Suprapubic skin (tissue), 4 donors: ENCODE data around the gene ZNF518A. TPM values are rescaled to one million over a fixed set of nuclear protein-coding genes. Genes with fewer than 3 reads are reported as not detected.
"Not testable (repeated sequence)": the region's sequence is repeated elsewhere in the genome, so short reads cannot be mapped to it uniquely, and the experiment has no call there.

ENCODE experiments used
- DNase-seq, 2 donors: peaks; one replicate each; pipeline ENCODE4 v3.0.0-alpha.2; 2019; ENCODE audit warnings: low spot score in 2 of 2
- H3K27ac ChIP-seq: fragments of 200-600 bp; sonication (generic); one replicate; pipeline ENCODE4 v1.5.1; 2019
- H3K27me3 ChIP-seq: fragments of 200-600 bp; sonication (generic); one replicate; pipeline ENCODE4 v1.5.1; 2019
- H3K36me3 ChIP-seq: fragments of 200-600 bp; sonication (generic); one replicate; pipeline ENCODE4 v1.5.1; 2019
- H3K4me1 ChIP-seq: fragments of 200-600 bp; sonication (generic); one replicate; pipeline ENCODE4 v1.5.1; 2019
- H3K4me3 ChIP-seq: fragments of 200-600 bp; sonication (generic); one replicate; pipeline ENCODE4 v1.5.1; 2019; ENCODE audit warnings: mild to moderate bottlenecking
- H3K9me3 ChIP-seq: fragments of 200-600 bp; sonication (generic); one replicate; pipeline ENCODE4 v1.5.1; 2019
- EP300 ChIP-seq: sonication (generic); formaldehyde crosslinking; IDR thresholded peaks from one replicate; pipeline ENCODE4 v1.6.1; 2017; ENCODE audit warnings: antibody characterized with exemption
- POLR2A ChIP-seq, 2 donors: fragments of 450-650 bp; IDR thresholded peaks; one replicate each; pipeline ENCODE4 v1.6.1; 2017; ENCODE audit warnings: antibody characterized with exemption in 2 of 2, mild to moderate bottlenecking in 2 of 2, moderate library complexity in 2 of 2
- POLR2AphosphoS5 ChIP-seq, 3 donors: sonication (generic); formaldehyde crosslinking; IDR thresholded peaks; one replicate each; pipeline ENCODE4 v1.6.1; 2017; ENCODE audit warnings: antibody characterized with exemption in 3 of 3
- WGBS: methylation state at CpG from one replicate; pipeline ENCODE4 v1.1.5; 2018; 5-methylcytosine and 5-hydroxymethylcytosine counted together
- total RNA-seq, 4 donors: library from RNA; depleted of rRNA; stranded (reverse); fragments of >200 nt; gene quantifications; one replicate each; pipeline ENCODE4 v1.1.0, GENCODE V29; 2016
- TF ChIP-seq, protein P1 (sequence below), 2 donors: fragments of 200-600 bp in 1 of 2; fragments of 450-650 bp in 1 of 2; sonication (generic) in 1 of 2; IDR thresholded peaks; one replicate each; pipeline ENCODE4 v1.5.1; 2016 to 2019; ENCODE audit warnings: antibody characterized with exemption in 2 of 2, mild to moderate bottlenecking in 1 of 2, moderate library complexity in 1 of 2

The ZNF518A gene
- total RNA-seq, 4 donors from 2014 or later = 10.7 to 19.9 (median 17.5) TPM

DNA sequence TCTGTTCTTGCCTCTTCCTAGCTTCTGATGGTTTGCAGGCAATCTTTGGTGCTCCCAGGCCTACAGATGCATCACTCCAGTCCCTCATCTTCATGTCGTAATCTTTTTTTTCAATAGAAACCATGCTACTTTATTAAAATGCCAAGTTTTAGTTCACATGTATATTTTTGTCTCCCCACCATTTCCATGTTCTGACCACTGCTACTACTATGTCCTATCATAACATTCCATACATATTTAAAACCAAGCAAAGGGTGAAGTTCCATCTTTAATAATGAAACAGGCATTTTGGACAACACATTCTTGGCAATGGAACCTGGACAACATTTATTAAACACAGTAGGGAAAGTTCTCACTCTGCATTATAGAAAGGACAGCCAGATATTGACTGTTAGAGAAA is 58.8 kb downstream of the ZNF518A start:
- TF ChIP-seq EP300 (no peak), POLR2AphosphoS5 (IDR thresholded peaks at IDR 0.05) (no peak)
- DNase-seq = no peak
- H3K4me1 ChIP-seq = no peaks in the 10 kb centered on the region
- 94% methylated on average over 1 of the region's 1 CpG for WGBS
- no peaks in the 10 kb centered on the region for H3K27me3 ChIP-seq
- H3K27ac ChIP-seq = no peak overlapping the region
- H3K9me3 ChIP-seq = peaks cover 6% of the 10 kb centered on the region
- H3K4me3 ChIP-seq = no peak overlapping the region
- peaks cover 5% of the 10 kb centered on the region for H3K36me3 ChIP-seq

DNA sequence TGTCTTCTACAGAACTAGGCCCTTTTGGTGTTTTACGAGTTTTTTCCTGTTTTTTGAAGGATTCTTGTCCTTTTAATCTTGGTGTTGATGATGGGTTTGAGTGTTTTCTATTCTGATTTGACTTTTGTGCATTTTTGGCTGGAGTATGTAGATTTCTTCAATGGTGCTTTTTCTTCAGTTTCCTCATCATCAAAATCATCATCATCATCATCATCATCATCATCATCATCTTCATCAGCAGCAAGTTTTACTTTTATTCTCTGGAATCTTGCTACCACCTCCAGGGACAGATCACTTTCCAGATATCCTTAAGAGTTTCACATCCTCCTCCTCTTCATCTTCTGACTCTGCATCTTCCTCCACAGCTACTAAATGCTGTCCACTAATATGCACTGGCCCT is 59.4 kb downstream of the ZNF518A start:
- H3K27me3 ChIP-seq, H3K36me3 ChIP-seq, H3K27ac ChIP-seq, DNase-seq, H3K9me3 ChIP-seq, H3K4me1 ChIP-seq, H3K4me3 ChIP-seq: not testable (repeated sequence)
- WGBS = 89% methylated on average over 1 of the region's 1 CpG

DNA sequence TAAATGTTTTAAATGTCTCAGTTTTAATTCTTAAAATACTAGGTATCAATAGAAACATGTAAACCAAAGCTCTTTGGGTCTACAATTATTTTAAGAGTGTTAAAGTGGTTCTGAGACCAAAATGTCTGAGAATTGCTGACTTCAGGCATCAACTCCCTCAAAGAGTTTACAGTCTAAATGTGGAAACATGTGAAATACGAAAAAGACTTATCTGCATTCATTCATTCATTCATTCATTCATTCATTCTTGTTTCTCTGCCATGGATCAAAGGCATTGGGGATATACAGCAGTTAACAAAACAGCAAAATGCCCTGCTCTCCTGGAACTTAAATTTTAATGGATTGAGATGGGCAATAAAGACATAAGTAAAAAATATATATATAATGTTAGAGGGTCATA is 71.4 kb downstream of the ZNF518A start:
- Histone ChIP-seq H3K27me3 (no peaks in the 10 kb centered on the region), H3K9me3 (no peaks in the 10 kb centered on the region), H3K36me3 (peaks cover 23% of the 10 kb centered on the region), H3K4me1 (no peaks in the 10 kb centered on the region), H3K4me3 (no peak overlapping the region), H3K27ac (no peak overlapping the region)
- no peak for DNase-seq
- TF ChIP-seq, protein P1, sequence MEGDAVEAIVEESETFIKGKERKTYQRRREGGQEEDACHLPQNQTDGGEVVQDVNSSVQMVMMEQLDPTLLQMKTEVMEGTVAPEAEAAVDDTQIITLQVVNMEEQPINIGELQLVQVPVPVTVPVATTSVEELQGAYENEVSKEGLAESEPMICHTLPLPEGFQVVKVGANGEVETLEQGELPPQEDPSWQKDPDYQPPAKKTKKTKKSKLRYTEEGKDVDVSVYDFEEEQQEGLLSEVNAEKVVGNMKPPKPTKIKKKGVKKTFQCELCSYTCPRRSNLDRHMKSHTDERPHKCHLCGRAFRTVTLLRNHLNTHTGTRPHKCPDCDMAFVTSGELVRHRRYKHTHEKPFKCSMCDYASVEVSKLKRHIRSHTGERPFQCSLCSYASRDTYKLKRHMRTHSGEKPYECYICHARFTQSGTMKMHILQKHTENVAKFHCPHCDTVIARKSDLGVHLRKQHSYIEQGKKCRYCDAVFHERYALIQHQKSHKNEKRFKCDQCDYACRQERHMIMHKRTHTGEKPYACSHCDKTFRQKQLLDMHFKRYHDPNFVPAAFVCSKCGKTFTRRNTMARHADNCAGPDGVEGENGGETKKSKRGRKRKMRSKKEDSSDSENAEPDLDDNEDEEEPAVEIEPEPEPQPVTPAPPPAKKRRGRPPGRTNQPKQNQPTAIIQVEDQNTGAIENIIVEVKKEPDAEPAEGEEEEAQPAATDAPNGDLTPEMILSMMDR (IDR thresholded peaks at IDR 0.05) = no peak
- no peak for TF ChIP-seq POLR2AphosphoS5 (IDR thresholded peaks at IDR 0.05)
- no peak for TF ChIP-seq EP300
- TF ChIP-seq POLR2A (IDR thresholded peaks at IDR 0.05) = no peak
- WGBS = 85% methylated on average over 1 of the region's 1 CpG

DNA sequence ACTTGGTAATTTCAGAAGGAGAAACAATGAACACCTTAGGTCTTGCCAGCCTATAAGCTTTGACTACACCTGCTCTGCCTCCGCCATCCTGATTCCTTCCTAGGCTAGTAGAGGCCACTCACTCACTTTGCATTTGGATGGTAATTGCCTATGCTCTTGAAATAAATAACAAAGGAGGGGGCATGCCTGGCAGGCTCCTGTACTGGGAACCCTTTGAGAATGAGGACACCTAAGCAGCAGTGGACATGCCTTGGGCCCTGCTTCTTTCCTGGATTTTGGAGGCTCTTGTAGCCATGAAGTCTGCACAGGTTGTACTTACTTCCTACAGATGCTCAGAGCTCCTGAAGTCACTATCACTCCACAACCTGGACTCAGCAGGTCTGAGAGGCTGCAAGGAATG is 75.5 kb downstream of the ZNF518A start:
- no peak overlapping the region for H3K27ac ChIP-seq
- WGBS = 100% methylated on average over 1 of the region's 1 CpG
- peaks cover 28% of the 10 kb centered on the region for H3K36me3 ChIP-seq

DNA sequence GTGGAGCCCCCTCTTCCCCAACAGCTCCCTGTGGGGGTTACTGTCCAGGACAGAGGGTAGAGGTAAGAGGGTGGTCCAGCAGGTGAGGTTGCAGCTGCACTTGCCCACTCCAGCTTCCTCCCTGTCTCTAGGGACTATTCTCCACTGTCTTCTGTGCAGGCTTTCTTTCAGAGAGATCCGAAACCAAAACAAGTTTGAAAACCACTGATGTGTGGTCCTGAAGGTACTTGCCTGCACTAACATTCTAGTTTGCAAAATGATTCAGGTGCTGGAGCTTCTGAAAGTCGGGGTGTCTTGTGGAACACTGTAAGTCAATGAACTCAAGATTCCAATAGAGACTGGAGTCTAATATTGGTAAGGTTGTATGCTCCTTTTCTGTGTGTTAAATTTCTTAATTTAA is 78.2 kb downstream of the ZNF518A start:
- 85% methylated on average over 2 of the region's 2 CpGs for WGBS
- DNase-seq = no peak
- H3K36me3 ChIP-seq = peaks cover 16% of the 10 kb centered on the region

More for the DNA sequence above, 75.5 kb downstream of the ZNF518A start:
- no peaks in the 10 kb centered on the region for H3K9me3 ChIP-seq
- H3K4me3 ChIP-seq = no peak overlapping the region
- no peaks in the 10 kb centered on the region for H3K27me3 ChIP-seq
- no peak for DNase-seq
- H3K4me1 ChIP-seq = no peaks in the 10 kb centered on the region
- TF ChIP-seq, protein P1 (IDR thresholded peaks at IDR 0.05) = no peak
- TF ChIP-seq POLR2A (IDR thresholded peaks at IDR 0.05) = no peak
- no peak for TF ChIP-seq EP300
- TF ChIP-seq POLR2AphosphoS5 (IDR thresholded peaks at IDR 0.05) = no peak

DNA sequence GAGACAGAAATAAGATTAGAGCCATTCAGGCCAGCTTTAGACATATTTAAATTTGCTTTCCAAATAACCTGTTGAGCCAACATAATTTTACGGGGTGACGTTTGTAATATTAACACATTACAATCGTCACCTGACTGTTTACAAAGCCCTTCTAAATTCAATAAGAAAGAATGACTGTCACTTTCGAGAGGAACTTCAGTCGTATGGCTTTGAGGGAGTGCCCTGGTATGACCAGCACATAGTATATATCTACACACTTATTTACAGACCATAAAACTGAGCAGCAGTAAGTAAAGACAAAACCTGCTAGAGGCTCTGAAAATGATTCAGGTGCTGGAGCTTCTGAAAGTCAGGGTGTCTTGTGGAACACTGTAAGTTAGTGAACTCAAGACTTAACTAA is 78.8 kb downstream of the ZNF518A start:
- TF ChIP-seq EP300 (no peak), POLR2A (IDR thresholded peaks at IDR 0.05) (no peak), POLR2AphosphoS5 (IDR thresholded peaks at IDR 0.05) (no peak)
- TF ChIP-seq, protein P1 (IDR thresholded peaks at IDR 0.05) = no peak
- Histone ChIP-seq H3K27me3 (no peaks in the 10 kb centered on the region), H3K27ac (no peak overlapping the region), H3K9me3 (no peaks in the 10 kb centered on the region), H3K4me3 (no peak overlapping the region), H3K36me3 (peaks cover 16% of the 10 kb centered on the region), H3K4me1 (no peaks in the 10 kb centered on the region)
- no peak for DNase-seq
- 75% methylated on average over 5 of the region's 5 CpGs for WGBS

More for the DNA sequence above, 78.2 kb downstream of the ZNF518A start:
- no peak for TF ChIP-seq POLR2AphosphoS5 (IDR thresholded peaks at IDR 0.05)
- TF ChIP-seq EP300 = no peak
- TF ChIP-seq POLR2A (IDR thresholded peaks at IDR 0.05) = no peak
- TF ChIP-seq, protein P1 (IDR thresholded peaks at IDR 0.05) = no peak
- Histone ChIP-seq H3K9me3 (no peaks in the 10 kb centered on the region), H3K27me3 (no peaks in the 10 kb centered on the region), H3K4me1 (no peaks in the 10 kb centered on the region), H3K27ac (no peak overlapping the region), H3K4me3 (no peak overlapping the region)
